Measurements from ENCODE around the gene CELSR2.

DNA sequence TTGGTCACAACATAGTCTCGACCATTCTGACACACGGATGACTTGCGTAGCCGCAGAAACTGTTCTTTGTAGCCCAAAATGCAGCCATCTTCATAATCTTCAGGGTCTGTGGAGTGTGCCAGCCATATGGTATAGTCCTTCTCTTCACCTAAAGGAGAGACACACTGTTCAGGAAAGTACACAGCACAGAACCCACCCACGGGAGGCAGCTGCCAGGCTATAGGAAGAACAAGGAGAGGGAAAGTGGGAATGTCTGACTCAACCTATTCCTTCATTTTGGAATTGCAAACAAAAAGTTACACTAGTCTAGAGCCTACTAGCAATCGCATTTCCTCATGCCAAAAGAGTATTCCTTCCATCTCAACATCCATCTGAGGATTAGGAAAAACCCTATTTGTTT, 73.6 kb downstream of the CELSR2 start:
- TF ChIP-seq CTCF (IDR thresholded peaks at IDR 0.05) (no peak), POLR2A (IDR thresholded peaks at IDR 0.05) (no peak)
